AG04450 (cell line): ENCODE results near the gene DAD1. TPM values are rescaled to one million over a fixed set of nuclear protein-coding genes. Genes with fewer than 3 reads are reported as not detected.

Experiments
- CTCF ChIA-PET: fragments of 300-600, 350-600 bp; formaldehyde crosslinking; extraction: SDS; loops from one replicate; lab custom pipeline; 2022; ENCODE audit warnings: antibody characterized with exemption, inconsistent platforms; lab: Charles Lee
- POLR2A ChIA-PET: fragments of 350-600 bp; formaldehyde crosslinking; extraction: SDS; loops from one replicate; lab custom pipeline; 2021; ENCODE audit warnings: antibody characterized with exemption, inconsistent platforms; lab: Yijun Ruan, JAX
- DNase-seq: peaks from one replicate; pipeline ENCODE4 v3.0.0-alpha.2; 2011; ENCODE audit warnings: low read depth, low spot score
- H3K27ac ChIP-seq: one replicate; pipeline ENCODE4 v1.5.1; 2012; ENCODE audit warnings: low read depth, low read length, control low read depth
- H3K27me3 ChIP-seq: one replicate; pipeline ENCODE4 v1.6.0; 2012; ENCODE audit warnings: low read length; ENCODE audit not compliant: control insufficient read depth, insufficient read depth
- H3K4me3 ChIP-seq: 2 replicates; pipeline ENCODE4 v1.5.1; 2011; ENCODE audit warnings: mild to moderate bottlenecking, low read depth, low read length, control low read depth
- H3K9me3 ChIP-seq: 2 replicates; pipeline ENCODE4 v1.5.1; 2012; ENCODE audit warnings: low read length; ENCODE audit not compliant: control insufficient read depth, insufficient read depth
- polyA plus RNA-seq: library from polyadenylated mRNA; depleted of rRNA; stranded (reverse); fragments of >200 nt; gene quantifications from 2 replicates; pipeline ENCODE4 v1.2.3, GENCODE V29; 2011
- TF ChIP-seq, protein P1 (sequence below): IDR thresholded peaks from 2 replicates; pipeline ENCODE4 v1.5.1; 2011; ENCODE audit warnings: low read depth, low read length, control low read depth, inconsistent platforms

Gene DAD1
- polyA plus RNA-seq, 1 experiment: 467 TPM

DNA sequence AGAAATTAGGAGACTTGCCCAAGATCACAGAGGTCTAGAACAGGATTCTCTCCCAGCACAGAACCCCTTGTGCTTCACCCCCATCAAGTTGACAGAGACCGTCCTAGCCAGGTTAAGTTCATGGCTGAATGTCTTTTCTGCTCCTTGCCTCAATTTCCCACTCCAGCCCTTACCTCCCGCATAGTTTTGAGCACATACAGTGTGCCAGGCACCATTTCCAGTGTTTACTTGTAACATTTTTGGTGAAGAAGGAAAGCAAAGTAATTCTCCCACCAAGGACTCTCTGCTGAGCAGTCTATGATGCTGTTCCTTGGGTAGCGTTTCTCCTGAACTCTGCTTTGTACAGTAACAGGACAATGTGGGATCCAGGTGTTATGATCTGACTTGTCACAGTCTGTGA is 10.3 kb upstream of the DAD1 start:
- peak overlapping the region; percentile 97 for H3K4me3 ChIP-seq
- H3K27me3 ChIP-seq: no peaks in the 10 kb centered on the region
- no peak for DNase-seq
- ChIA-PET CTCF (interaction anchor here (0.5 to 4.4 kb wide), 14 partner anchors 9 to 273 kb away, joined by 3 to 47 read pairs (median 4); partner anchors contain the start of genes DAD1 and OXA1L), POLR2A (interaction anchor here (1.6 to 2.3 kb wide), 2 partner anchors 10 to 54 kb away, joined by 6 to 12 read pairs; partner anchors contain the start of gene DAD1)
- peak overlapping the region; percentile 89 for H3K27ac ChIP-seq
- no peaks in the 10 kb centered on the region; the same call in 1 of the 2 replicates for H3K9me3 ChIP-seq
- TF ChIP-seq, protein P1, sequence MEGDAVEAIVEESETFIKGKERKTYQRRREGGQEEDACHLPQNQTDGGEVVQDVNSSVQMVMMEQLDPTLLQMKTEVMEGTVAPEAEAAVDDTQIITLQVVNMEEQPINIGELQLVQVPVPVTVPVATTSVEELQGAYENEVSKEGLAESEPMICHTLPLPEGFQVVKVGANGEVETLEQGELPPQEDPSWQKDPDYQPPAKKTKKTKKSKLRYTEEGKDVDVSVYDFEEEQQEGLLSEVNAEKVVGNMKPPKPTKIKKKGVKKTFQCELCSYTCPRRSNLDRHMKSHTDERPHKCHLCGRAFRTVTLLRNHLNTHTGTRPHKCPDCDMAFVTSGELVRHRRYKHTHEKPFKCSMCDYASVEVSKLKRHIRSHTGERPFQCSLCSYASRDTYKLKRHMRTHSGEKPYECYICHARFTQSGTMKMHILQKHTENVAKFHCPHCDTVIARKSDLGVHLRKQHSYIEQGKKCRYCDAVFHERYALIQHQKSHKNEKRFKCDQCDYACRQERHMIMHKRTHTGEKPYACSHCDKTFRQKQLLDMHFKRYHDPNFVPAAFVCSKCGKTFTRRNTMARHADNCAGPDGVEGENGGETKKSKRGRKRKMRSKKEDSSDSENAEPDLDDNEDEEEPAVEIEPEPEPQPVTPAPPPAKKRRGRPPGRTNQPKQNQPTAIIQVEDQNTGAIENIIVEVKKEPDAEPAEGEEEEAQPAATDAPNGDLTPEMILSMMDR: no peak

DNA sequence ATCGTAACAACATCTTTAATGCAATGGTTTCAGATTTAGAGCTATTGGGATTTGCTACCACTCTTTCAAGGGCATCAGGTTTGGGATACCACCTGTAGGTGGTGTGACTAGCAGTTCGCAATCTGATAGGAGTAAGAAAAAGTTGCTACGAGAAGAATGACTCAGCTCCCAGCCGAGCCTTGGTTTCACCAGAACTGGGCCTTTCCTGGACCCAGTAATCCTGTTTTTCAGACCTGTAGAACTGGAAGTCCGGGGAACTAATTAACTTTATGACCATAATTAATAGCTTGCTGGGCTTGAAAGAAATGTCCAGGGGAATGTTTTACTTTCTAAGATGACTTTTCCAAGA is 9.8 kb upstream of the DAD1 start:
- H3K27ac ChIP-seq: peak overlapping the region; percentile 89
- TF ChIP-seq, protein P1: peak; percentile 43
- H3K27me3 ChIP-seq: no peaks in the 10 kb centered on the region
- POLR2A ChIA-PET: interaction anchor here (1.0 to 2.3 kb wide), 3 partner anchors 9 to 408 kb away, joined by 3 to 12 read pairs (median 6); partner anchors contain the start of gene DAD1
- peak overlapping the region; percentile 97 for H3K4me3 ChIP-seq
- DNase-seq: no peak
- H3K9me3 ChIP-seq: no peaks in the 10 kb centered on the region; the same call in 1 of the 2 replicates
- CTCF ChIA-PET: interaction anchor here (0.8 to 4.4 kb wide), 14 partner anchors 9 to 274 kb away, joined by 3 to 47 read pairs (median 4); partner anchors contain the start of genes DAD1 and OXA1L

DNA sequence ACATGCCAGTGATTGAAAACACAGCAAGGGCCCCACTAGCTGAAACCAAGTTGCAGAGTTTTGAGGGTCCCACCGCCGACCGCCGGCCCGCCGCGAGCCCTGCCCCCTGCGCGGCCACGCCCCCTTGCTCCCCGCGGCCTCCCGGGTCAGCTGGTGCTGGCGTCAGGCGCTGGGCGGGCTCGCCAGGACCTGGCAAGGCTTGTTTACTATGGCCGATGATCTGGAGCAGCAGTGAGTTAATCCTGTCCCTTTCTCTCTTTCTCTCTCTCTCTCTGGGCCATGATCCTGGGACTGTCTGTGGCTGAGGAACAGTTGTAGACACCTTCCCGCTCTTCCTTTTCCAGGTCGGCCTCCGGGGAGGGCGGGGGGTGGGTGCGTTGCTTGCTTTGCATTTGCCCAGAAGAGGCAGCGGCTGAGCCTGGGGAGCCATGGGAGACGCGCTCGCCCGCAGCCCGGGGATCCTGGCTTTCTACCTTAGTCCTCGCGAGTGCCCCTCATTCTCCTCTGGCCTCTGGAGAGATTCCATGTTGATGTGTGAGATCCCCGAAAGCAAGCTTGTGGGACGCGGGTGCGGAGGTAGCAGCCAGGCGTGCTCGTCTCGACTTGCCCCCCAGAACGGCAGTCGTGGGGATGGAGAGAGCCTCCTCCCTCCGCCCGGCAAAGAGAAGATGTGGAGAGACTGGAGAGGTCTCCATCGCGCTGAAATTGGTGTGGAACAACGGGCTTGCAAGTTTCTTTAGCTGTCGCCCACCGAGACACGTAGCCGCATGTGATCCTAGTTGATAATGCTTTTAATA is 9.3 kb upstream of the DAD1 start, which contains the start of gene ABHD4:
Gene ABHD4 (plus strand): TSS at position 202 of the 797 bp plus-strand sequence. CDS start 7 bp downstream, at position 209.
- POLR2A ChIA-PET: interaction anchor here (0.7 to 2.3 kb wide), 4 partner anchors 9 to 409 kb away, joined by 3 to 12 read pairs (median 4); partner anchors contain the start of gene DAD1
- no peaks in the 10 kb centered on the region for H3K27me3 ChIP-seq
- CTCF ChIA-PET: interaction anchor here (0.8 to 4.4 kb wide), 14 partner anchors 8 to 274 kb away, joined by 3 to 47 read pairs (median 4); partner anchors contain the start of genes DAD1 and OXA1L
- TF ChIP-seq, protein P1: no peak
- DNase-seq: no peak
- no peaks in the 10 kb centered on the region; the same call in 1 of the 2 replicates for H3K9me3 ChIP-seq
- peak within 1 kb of the TSS; percentile 89 for H3K27ac ChIP-seq
- peak within 1 kb of the TSS; percentile 97 for H3K4me3 ChIP-seq

- no peaks in the 10 kb centered on the region for H3K27me3 ChIP-seq
- ChIA-PET POLR2A (interaction anchor here (0.7 to 2.3 kb wide), 2 partner anchors 8 to 12 kb away, joined by 3 to 12 read pairs; partner anchors contain the start of gene DAD1), CTCF (interaction anchor here (1.1 to 3.9 kb wide), 5 partner anchors 15 to 273 kb away, joined by 3 to 21 read pairs (median 5); partner anchors contain the start of gene LRP10)
- DNase-seq: no peak
- H3K9me3 ChIP-seq: no peaks in the 10 kb centered on the region
- peak overlapping the region; percentile 97 for H3K4me3 ChIP-seq
- TF ChIP-seq, protein P1: no peak
- H3K27ac ChIP-seq: no peak overlapping the region
Observed at GRCh38 chr14:22597771-22598098, 8.7 kb upstream of the DAD1 start.
